HCT116 (cell line): Measurements from ENCODE around the gene SMAD7. TPM values are rescaled to one million over a fixed set of nuclear protein-coding genes. Genes with fewer than 3 reads are reported as not detected.

Experiments used
- ATAC-seq: fragments of 200-7000 bp; cut with Tn5 transposase; 2 replicates; pipeline ENCODE4 v1.9.1; 2020; ENCODE audit warnings: mild to moderate bottlenecking, moderate library complexity
- BruUV-seq: library from RNA; stranded (reverse); fragments of 400-500 nt; replicated peaks from 2 replicates; lab custom pipeline; 2021; lab: Mats Ljungman, UMichigan
- CTCF ChIA-PET: fragments of 300-600 bp; sonication (Branson Sonifier 250); formaldehyde crosslinking; loops from one replicate; lab custom pipeline; 2021; ENCODE audit warnings: antibody characterized with exemption; lab: Charles Lee
- POLR2A ChIA-PET: fragments of 300-600, 350-600 bp; sonication (Branson Sonifier 250); formaldehyde crosslinking; loops from one replicate; lab custom pipeline; 2021; ENCODE audit warnings: antibody characterized with exemption; lab: Charles Lee
- RAD21 ChIA-PET, 2 experiments: fragments of 300-600 bp; sonication (Branson Sonifier 250); formaldehyde crosslinking; loops; one replicate each; lab custom pipeline; 2023; ENCODE audit warnings: low total read pairs in 2 of 2; ENCODE audit not compliant: uncharacterized antibody in 2 of 2, unreplicated experiment in 2 of 2, low non-redundant PET in 1 of 2; lab: Charles Lee
- DNase-seq: peaks from one replicate; pipeline ENCODE4 v3.0.0-alpha.2; 2010; ENCODE audit warnings: low read depth, low spot score
- H2AFZ ChIP-seq: fragments of 200-600 bp; shearing (Covaris generic), sonication (generic); 2 replicates; pipeline ENCODE4 v1.6.1; 2017; ENCODE audit warnings: low read depth, mixed run types, mixed read lengths, antibody characterized with exemption, low read length; ENCODE audit not compliant: poor library complexity, severe bottlenecking
- H3K27ac ChIP-seq: 2 replicates; pipeline ENCODE4 v1.5.1; 2012; ENCODE audit warnings: low read depth, low read length
- H3K27me3 ChIP-seq: fragments of 200-600 bp; sonication (generic); 2 replicates; pipeline ENCODE4 v1.6.1; 2016; ENCODE audit warnings: mixed run types, low read length, mixed read lengths; ENCODE audit not compliant: insufficient read depth
- H3K36me3 ChIP-seq, 2 experiments: fragments of 200-500 bp in 1 of 2; fragments of 200-600 bp in 1 of 2; sonication (Bioruptor generic) in 1 of 2; sonication (generic) in 1 of 2; 2 replicates each; pipeline versions ENCODE4 v1.5.1 to v1.6.1; 2014 to 2016; ENCODE audit warnings: low read length in 2 of 2, inconsistent platforms in 1 of 2, mixed read lengths in 1 of 2, mixed run types in 1 of 2; ENCODE audit not compliant: insufficient read depth in 2 of 2, control insufficient read depth in 1 of 2
- H3K4me1 ChIP-seq, 2 experiments: fragments of 200-600 bp in 1 of 2; sonication (generic) in 1 of 2; 2 replicates each; pipeline versions ENCODE4 v1.5.1 to v1.6.1; 2012 to 2017; ENCODE audit warnings: low read length in 2 of 2, inconsistent platforms in 1 of 2, mild to moderate bottlenecking in 1 of 2, mixed read lengths in 1 of 2, mixed run types in 1 of 2, moderate library complexity in 1 of 2; ENCODE audit not compliant: insufficient read depth in 2 of 2, control insufficient read depth in 1 of 2
- H3K4me2 ChIP-seq: fragments of 200-600 bp; sonication (generic); 2 replicates; pipeline ENCODE4 v1.6.1; 2017; ENCODE audit warnings: mixed run types, low read length, mixed read lengths
- H3K4me3 ChIP-seq, 2 experiments: fragments of 200-600 bp in 1 of 2; sonication (generic) in 1 of 2; replicated peaks in 1 of 2; 2 replicates each; pipeline ENCODE4 v1.5.1; 2011 to 2016; ENCODE audit warnings: low read length in 2 of 2, control low read depth in 1 of 2, low read depth in 1 of 2, mild to moderate bottlenecking in 1 of 2, mixed read lengths in 1 of 2, mixed run types in 1 of 2
- H3K79me2 ChIP-seq: fragments of 200-600 bp; sonication (generic); 2 replicates; pipeline ENCODE4 v1.6.1; 2017; ENCODE audit warnings: mild to moderate bottlenecking, mixed run types, low read length, moderate library complexity, mixed read lengths; ENCODE audit not compliant: insufficient read depth
- H3K9ac ChIP-seq: fragments of 200-600 bp; sonication (generic); 2 replicates; pipeline ENCODE4 v1.6.1; 2016; ENCODE audit warnings: low read length, mixed read lengths
- H3K9me2 ChIP-seq: fragments of 200-600 bp; sonication (generic), shearing (Covaris generic); 2 replicates; pipeline ENCODE4 v1.6.1; 2017; ENCODE audit warnings: mixed run types, mild to moderate bottlenecking, moderate library complexity; ENCODE audit not compliant: insufficient read depth
- H3K9me3 ChIP-seq, 2 experiments: fragments of 200-500 bp in 1 of 2; fragments of 200-600 bp in 1 of 2; sonication (Bioruptor generic) in 1 of 2; sonication (generic) in 1 of 2; 2 replicates each; pipeline ENCODE4 v1.6.1; 2014 to 2017; ENCODE audit warnings: low read length in 2 of 2, mixed read lengths in 2 of 2, inconsistent platforms in 1 of 2, low read depth in 1 of 2, mild to moderate bottlenecking in 1 of 2, mixed run types in 1 of 2, moderate library complexity in 1 of 2; ENCODE audit not compliant: control insufficient read depth in 1 of 2, insufficient read depth in 1 of 2
- H4K20me1 ChIP-seq: fragments of 200-600 bp; sonication (generic), shearing (Covaris generic); 2 replicates; pipeline ENCODE4 v1.6.1; 2017; ENCODE audit warnings: mixed run types, mild to moderate bottlenecking, moderate library complexity; ENCODE audit not compliant: insufficient read depth
- CBX3 ChIP-seq: IDR thresholded peaks from 2 replicates; pipeline ENCODE4 v1.6.1; 2012; ENCODE audit warnings: low read depth
- CEBPB ChIP-seq: IDR thresholded peaks from 2 replicates; pipeline ENCODE4 v1.6.1; 2012; ENCODE audit warnings: low read depth
- EZH2phosphoT487 ChIP-seq: fragments of 200-600 bp; IDR thresholded peaks from 2 replicates; pipeline ENCODE4 v1.6.1; 2018; ENCODE audit warnings: antibody characterized with exemption, borderline replicate concordance
- FOSL1 ChIP-seq: IDR thresholded peaks from 2 replicates; pipeline ENCODE4 v1.6.1; 2012; ENCODE audit warnings: low read depth
- POLR2A ChIP-seq: IDR thresholded peaks from 2 replicates; pipeline ENCODE4 v1.7.0; 2011; ENCODE audit warnings: borderline replicate concordance; ENCODE audit not compliant: insufficient read depth, insufficient read length; ENCODE audit errors: extremely low read depth
- POLR2AphosphoS5 ChIP-seq: IDR thresholded peaks from 2 replicates; pipeline ENCODE4 v1.6.1; 2011; ENCODE audit warnings: mild to moderate bottlenecking, low read depth, low read length, moderate library complexity
- SP1 ChIP-seq: IDR thresholded peaks from 2 replicates; pipeline ENCODE4 v1.6.1; 2012; ENCODE audit warnings: low read depth
- SRF ChIP-seq: IDR thresholded peaks from 2 replicates; pipeline ENCODE4 v1.6.1; 2012; ENCODE audit warnings: low read depth
- TCF7L2 ChIP-seq: IDR thresholded peaks from 2 replicates; pipeline ENCODE4 v1.7.0; 2011; ENCODE audit warnings: borderline replicate concordance, inconsistent platforms; ENCODE audit not compliant: insufficient read depth, insufficient read length; ENCODE audit errors: extremely low read depth
- ZNF274 ChIP-seq: fragments of 200-500 bp; sonication (Bioruptor generic); IDR thresholded peaks from 2 replicates; pipeline ENCODE4 v1.6.1; 2014; ENCODE audit warnings: mild to moderate bottlenecking, low read depth, low read length, inconsistent platforms
- intact Hi-C: fragments of 100-400 bp; cut with micrococcal nuclease; formaldehyde crosslinking; loops from 2 replicates; pipeline ENCODE4 v1.10.0; 2022
- total RNA-seq: library from RNA; stranded (reverse); gene quantifications from one replicate; pipeline ENCODE4 v1.2.1, GENCODE V29; 2021; ENCODE audit not compliant: unreplicated experiment
- TF ChIP-seq, protein P1 (sequence below): IDR thresholded peaks from 2 replicates; pipeline ENCODE4 v1.6.1; 2011; ENCODE audit warnings: mild to moderate bottlenecking, low read length, moderate library complexity; ENCODE audit not compliant: insufficient replicate concordance; ENCODE audit errors: extremely low read depth
- TF ChIP-seq, protein P2 (sequence below): IDR thresholded peaks from 2 replicates; pipeline ENCODE4 v1.6.1; 2012
- TF ChIP-seq, protein P3 (sequence below): IDR thresholded peaks from 2 replicates; pipeline ENCODE4 v1.6.1; 2012
- TF ChIP-seq, protein P4 (sequence below), 3 experiments: fragments of 200-600 bp in 1 of 3; sonication (generic) in 1 of 3; IDR thresholded peaks in 2 of 3; conservative IDR thresholded peaks in 1 of 3; 2 replicates each; pipeline ENCODE4 v1.5.1; 2012 to 2017; ENCODE audit warnings: low read depth in 2 of 3, low read length in 2 of 3, antibody characterized with exemption in 1 of 3, borderline replicate concordance in 1 of 3, control low read depth in 1 of 3, mild to moderate bottlenecking in 1 of 3, mixed read lengths in 1 of 3, mixed run types in 1 of 3, moderate library complexity in 1 of 3; ENCODE audit not compliant: insufficient read depth in 1 of 3
- TF ChIP-seq, protein P5 (sequence below): IDR thresholded peaks from 2 replicates; pipeline ENCODE4 v1.6.1; 2012; ENCODE audit warnings: low read depth

SMAD7 gene
- total RNA-seq, 1 experiment from 2014 or later, result 7.2 TPM

DNA sequence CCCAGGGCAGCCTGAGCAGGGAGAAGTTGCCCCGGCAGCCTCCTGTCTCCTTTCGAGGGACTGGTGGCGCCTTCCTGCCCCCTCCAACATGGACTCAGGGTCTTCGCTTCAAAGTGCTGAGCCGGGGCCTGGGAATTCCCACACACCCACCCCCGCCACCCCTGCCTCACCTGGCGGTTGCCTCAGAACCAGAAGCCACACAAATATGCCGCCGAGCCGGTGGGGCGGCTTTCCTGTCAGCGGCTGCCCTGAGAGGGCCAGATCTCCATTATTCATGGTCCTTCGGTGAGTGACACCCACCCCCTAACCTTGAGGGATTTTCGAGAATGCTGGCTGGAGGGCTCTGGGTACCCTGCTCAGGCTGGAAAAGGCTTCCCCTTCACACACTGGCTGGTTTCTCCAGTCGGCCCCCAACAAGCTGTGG is 71.7 kb downstream of the SMAD7 start:
- Histone ChIP-seq H3K79me2 (no peaks in the 10 kb centered on the region), H3K4me1 (peaks cover 0 to 6% of the 10 kb centered on the region in 2 experiments; a peak in 2 of 4 replicates), H4K20me1 (no peaks in the 10 kb centered on the region), H3K27me3 (peaks cover 21% of the 10 kb centered on the region; the same call in 1 of the 2 replicates), H3K9me3 (no peaks in the 10 kb centered on the region), H3K9ac (no peak overlapping the region), H3K4me2 (no peak overlapping the region), H3K36me3 (no peaks in the 10 kb centered on the region), H3K27ac (no peak overlapping the region), H3K9me2 (no peaks in the 10 kb centered on the region), H2AFZ (no peak overlapping the region), H3K4me3 (no peak overlapping the region)
- RAD21 ChIA-PET, result no interaction called here
- DNase-seq (no peak), ATAC-seq (no peak)
- TF ChIP-seq SRF (no peak), SP1 (no peak), POLR2A (no peak), TCF7L2 (no peak), CEBPB (no peak), FOSL1 (no peak), EZH2phosphoT487 (no peak), POLR2AphosphoS5 (no peak), CBX3 (no peak), ZNF274 (no peak)
- TF ChIP-seq, protein P1, sequence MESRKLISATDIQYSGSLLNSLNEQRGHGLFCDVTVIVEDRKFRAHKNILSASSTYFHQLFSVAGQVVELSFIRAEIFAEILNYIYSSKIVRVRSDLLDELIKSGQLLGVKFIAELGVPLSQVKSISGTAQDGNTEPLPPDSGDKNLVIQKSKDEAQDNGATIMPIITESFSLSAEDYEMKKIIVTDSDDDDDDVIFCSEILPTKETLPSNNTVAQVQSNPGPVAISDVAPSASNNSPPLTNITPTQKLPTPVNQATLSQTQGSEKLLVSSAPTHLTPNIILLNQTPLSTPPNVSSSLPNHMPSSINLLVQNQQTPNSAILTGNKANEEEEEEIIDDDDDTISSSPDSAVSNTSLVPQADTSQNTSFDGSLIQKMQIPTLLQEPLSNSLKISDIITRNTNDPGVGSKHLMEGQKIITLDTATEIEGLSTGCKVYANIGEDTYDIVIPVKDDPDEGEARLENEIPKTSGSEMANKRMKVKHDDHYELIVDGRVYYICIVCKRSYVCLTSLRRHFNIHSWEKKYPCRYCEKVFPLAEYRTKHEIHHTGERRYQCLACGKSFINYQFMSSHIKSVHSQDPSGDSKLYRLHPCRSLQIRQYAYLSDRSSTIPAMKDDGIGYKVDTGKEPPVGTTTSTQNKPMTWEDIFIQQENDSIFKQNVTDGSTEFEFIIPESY, result no peak
- TF ChIP-seq, protein P2, sequence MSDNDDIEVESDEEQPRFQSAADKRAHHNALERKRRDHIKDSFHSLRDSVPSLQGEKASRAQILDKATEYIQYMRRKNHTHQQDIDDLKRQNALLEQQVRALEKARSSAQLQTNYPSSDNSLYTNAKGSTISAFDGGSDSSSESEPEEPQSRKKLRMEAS, result no peak
- TF ChIP-seq, protein P3, sequence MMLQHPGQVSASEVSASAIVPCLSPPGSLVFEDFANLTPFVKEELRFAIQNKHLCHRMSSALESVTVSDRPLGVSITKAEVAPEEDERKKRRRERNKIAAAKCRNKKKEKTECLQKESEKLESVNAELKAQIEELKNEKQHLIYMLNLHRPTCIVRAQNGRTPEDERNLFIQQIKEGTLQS, result no peak
- TF ChIP-seq, protein P4, sequence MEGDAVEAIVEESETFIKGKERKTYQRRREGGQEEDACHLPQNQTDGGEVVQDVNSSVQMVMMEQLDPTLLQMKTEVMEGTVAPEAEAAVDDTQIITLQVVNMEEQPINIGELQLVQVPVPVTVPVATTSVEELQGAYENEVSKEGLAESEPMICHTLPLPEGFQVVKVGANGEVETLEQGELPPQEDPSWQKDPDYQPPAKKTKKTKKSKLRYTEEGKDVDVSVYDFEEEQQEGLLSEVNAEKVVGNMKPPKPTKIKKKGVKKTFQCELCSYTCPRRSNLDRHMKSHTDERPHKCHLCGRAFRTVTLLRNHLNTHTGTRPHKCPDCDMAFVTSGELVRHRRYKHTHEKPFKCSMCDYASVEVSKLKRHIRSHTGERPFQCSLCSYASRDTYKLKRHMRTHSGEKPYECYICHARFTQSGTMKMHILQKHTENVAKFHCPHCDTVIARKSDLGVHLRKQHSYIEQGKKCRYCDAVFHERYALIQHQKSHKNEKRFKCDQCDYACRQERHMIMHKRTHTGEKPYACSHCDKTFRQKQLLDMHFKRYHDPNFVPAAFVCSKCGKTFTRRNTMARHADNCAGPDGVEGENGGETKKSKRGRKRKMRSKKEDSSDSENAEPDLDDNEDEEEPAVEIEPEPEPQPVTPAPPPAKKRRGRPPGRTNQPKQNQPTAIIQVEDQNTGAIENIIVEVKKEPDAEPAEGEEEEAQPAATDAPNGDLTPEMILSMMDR (IDR thresholded peaks at IDR 0.05 in 2 of 3, conservative IDR thresholded peaks at IDR 0.05 in 1 of 3; ENCODE audit: borderline replicate concordance in 1 of 3, insufficient read depth in 1 of 3, low read depth in 2 of 3, low read length in 2 of 3), result no peak
- TF ChIP-seq, protein P5, sequence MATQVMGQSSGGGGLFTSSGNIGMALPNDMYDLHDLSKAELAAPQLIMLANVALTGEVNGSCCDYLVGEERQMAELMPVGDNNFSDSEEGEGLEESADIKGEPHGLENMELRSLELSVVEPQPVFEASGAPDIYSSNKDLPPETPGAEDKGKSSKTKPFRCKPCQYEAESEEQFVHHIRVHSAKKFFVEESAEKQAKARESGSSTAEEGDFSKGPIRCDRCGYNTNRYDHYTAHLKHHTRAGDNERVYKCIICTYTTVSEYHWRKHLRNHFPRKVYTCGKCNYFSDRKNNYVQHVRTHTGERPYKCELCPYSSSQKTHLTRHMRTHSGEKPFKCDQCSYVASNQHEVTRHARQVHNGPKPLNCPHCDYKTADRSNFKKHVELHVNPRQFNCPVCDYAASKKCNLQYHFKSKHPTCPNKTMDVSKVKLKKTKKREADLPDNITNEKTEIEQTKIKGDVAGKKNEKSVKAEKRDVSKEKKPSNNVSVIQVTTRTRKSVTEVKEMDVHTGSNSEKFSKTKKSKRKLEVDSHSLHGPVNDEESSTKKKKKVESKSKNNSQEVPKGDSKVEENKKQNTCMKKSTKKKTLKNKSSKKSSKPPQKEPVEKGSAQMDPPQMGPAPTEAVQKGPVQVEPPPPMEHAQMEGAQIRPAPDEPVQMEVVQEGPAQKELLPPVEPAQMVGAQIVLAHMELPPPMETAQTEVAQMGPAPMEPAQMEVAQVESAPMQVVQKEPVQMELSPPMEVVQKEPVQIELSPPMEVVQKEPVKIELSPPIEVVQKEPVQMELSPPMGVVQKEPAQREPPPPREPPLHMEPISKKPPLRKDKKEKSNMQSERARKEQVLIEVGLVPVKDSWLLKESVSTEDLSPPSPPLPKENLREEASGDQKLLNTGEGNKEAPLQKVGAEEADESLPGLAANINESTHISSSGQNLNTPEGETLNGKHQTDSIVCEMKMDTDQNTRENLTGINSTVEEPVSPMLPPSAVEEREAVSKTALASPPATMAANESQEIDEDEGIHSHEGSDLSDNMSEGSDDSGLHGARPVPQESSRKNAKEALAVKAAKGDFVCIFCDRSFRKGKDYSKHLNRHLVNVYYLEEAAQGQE, result no peak
- BruUV-seq, result no TSS peak
- intact Hi-C loops, result no loop called here
- POLR2A ChIA-PET, result no interaction called here
- CTCF ChIA-PET, result no interaction called here
